Osteoblast (primary cell): Measurements from ENCODE around the gene ZNF212. TPM values are rescaled to one million over a fixed set of nuclear protein-coding genes. Genes with fewer than 3 reads are reported as not detected.
"Not testable (repeated sequence)": the region's sequence is repeated elsewhere in the genome, so short reads cannot be mapped to it uniquely, and the experiment has no call there.

Experiments
- DNase-seq: peaks from one replicate; pipeline ENCODE4 v3.0.0; 2011; ENCODE audit warnings: low spot score, mixed read lengths; ENCODE audit not compliant: insufficient read length; ENCODE audit errors: missing footprints
- H2AFZ ChIP-seq: 2 replicates; pipeline ENCODE4 v1.6.0; 2011; ENCODE audit warnings: mild to moderate bottlenecking, low read length
- H3K27ac ChIP-seq: 2 replicates; pipeline ENCODE4 v1.5.1; 2011; ENCODE audit warnings: mild to moderate bottlenecking, low read depth, low read length, moderate library complexity
- H3K27me3 ChIP-seq: 2 replicates; pipeline ENCODE4 v1.6.0; 2012; ENCODE audit warnings: mild to moderate bottlenecking, control low read depth, inconsistent platforms, low read length, moderate library complexity; ENCODE audit not compliant: insufficient read depth
- H3K36me3 ChIP-seq: 2 replicates; pipeline ENCODE4 v1.5.1; 2011; ENCODE audit warnings: mild to moderate bottlenecking, low read length, control low read depth, moderate library complexity; ENCODE audit not compliant: insufficient read depth
- H3K4me1 ChIP-seq: 2 replicates; pipeline ENCODE4 v1.5.1; 2011; ENCODE audit warnings: mild to moderate bottlenecking, low read length, control low read depth, moderate library complexity; ENCODE audit not compliant: insufficient read depth
- H3K4me2 ChIP-seq: 2 replicates; pipeline ENCODE4 v1.6.0; 2011; ENCODE audit warnings: mild to moderate bottlenecking, low read length; ENCODE audit not compliant: insufficient read depth
- H3K4me3 ChIP-seq: fragments of 200-600 bp; sonication (generic); 3 replicates; pipeline ENCODE4 v1.5.1; 2012; ENCODE audit warnings: mild to moderate bottlenecking, low read length, inconsistent platforms; ENCODE audit not compliant: insufficient read depth
- H3K79me2 ChIP-seq: 2 replicates; pipeline ENCODE4 v1.6.0; 2012; ENCODE audit warnings: mild to moderate bottlenecking, low read length, control low read depth, inconsistent platforms; ENCODE audit not compliant: insufficient read depth
- H3K9me3 ChIP-seq: 2 replicates; pipeline ENCODE4 v1.5.1; 2011; ENCODE audit warnings: low read depth, low read length, control low read depth
- H4K20me1 ChIP-seq: 2 replicates; pipeline ENCODE4 v1.6.0; 2012; ENCODE audit warnings: mild to moderate bottlenecking, low read length, control low read depth; ENCODE audit not compliant: insufficient read depth
- CTCF ChIP-seq: IDR thresholded peaks from 2 replicates; pipeline ENCODE4 v1.5.1; 2011; ENCODE audit warnings: mild to moderate bottlenecking, low read depth, low read length, moderate library complexity; ENCODE audit errors: extremely low read depth
- total RNA-seq: library from RNA; depleted of rRNA; stranded (reverse); fragments of >200 nt; gene quantifications from 2 replicates; pipeline ENCODE4 v1.2.3, GENCODE V29; 2012

ZNF212 gene
- total RNA-seq, 1 donor = 9.0 TPM

GRCh38 chr7:149245244-149245643 lies 5.8 kb downstream of the ZNF212 start:
- peak; percentile 4 for DNase-seq
- Histone ChIP-seq H3K9me3 (no peaks in the 10 kb centered on the region), H3K4me3 (no peak overlapping the region), H3K27ac (no peak overlapping the region), H3K79me2 (peaks cover 77% of the 10 kb centered on the region), H4K20me1 (peaks cover 15% of the 10 kb centered on the region), H3K4me1 (peaks cover 14% of the 10 kb centered on the region), H2AFZ (no peak overlapping the region), H3K4me2 (no peak overlapping the region), H3K27me3 (no peaks in the 10 kb centered on the region), H3K36me3 (peaks cover 4% of the 10 kb centered on the region)
- no peak for TF ChIP-seq CTCF

- H3K27ac ChIP-seq = no peak overlapping the region
- no peak overlapping the region for H3K4me2 ChIP-seq
- peaks cover 7% of the 10 kb centered on the region for H3K36me3 ChIP-seq
- peaks cover 72% of the 10 kb centered on the region for H3K79me2 ChIP-seq
- no peaks in the 10 kb centered on the region for H3K9me3 ChIP-seq
- TF ChIP-seq CTCF = no peak
- H3K4me3 ChIP-seq = no peak overlapping the region
- DNase-seq = no peak
- H3K4me1 ChIP-seq = peaks cover 9% of the 10 kb centered on the region
- no peaks in the 10 kb centered on the region for H3K27me3 ChIP-seq
- no peak overlapping the region for H2AFZ ChIP-seq
- H4K20me1 ChIP-seq = peaks cover 15% of the 10 kb centered on the region
These were observed 6.3 kb downstream of the ZNF212 start for GRCh38 chr7:149245744-149246143.

- H2AFZ ChIP-seq = no peak overlapping the region
- H3K4me1 ChIP-seq = peaks cover 7% of the 10 kb centered on the region
- no peaks in the 10 kb centered on the region for H3K27me3 ChIP-seq
- TF ChIP-seq CTCF = no peak
- peaks cover 46% of the 10 kb centered on the region for H3K79me2 ChIP-seq
- no peaks in the 10 kb centered on the region for H3K9me3 ChIP-seq
- DNase-seq = peak; percentile 11
- H3K4me3 ChIP-seq = no peak overlapping the region
- no peak overlapping the region for H3K4me2 ChIP-seq
- peaks cover 25% of the 10 kb centered on the region for H3K36me3 ChIP-seq
- peaks cover 9% of the 10 kb centered on the region for H4K20me1 ChIP-seq
- H3K27ac ChIP-seq = no peak overlapping the region
These were observed 9.3 kb downstream of the ZNF212 start for GRCh38 chr7:149248777-149249176.

GRCh38 chr7:149250151-149250550 lies 10.7 kb downstream of the ZNF212 start:
- H3K27me3 ChIP-seq, H3K4me1 ChIP-seq, H3K9me3 ChIP-seq, H3K4me3 ChIP-seq, H4K20me1 ChIP-seq, H2AFZ ChIP-seq, H3K4me2 ChIP-seq, H3K27ac ChIP-seq: not testable (repeated sequence)
- Histone ChIP-seq H3K79me2 (peaks cover 37% of the 10 kb centered on the region), H3K36me3 (peaks cover 37% of the 10 kb centered on the region)
- DNase-seq = peak; percentile 21

GRCh38 chr7:149251518-149251917 lies 12.1 kb downstream of the ZNF212 start:
- not testable (repeated sequence) for H3K27me3 ChIP-seq, H3K9me3 ChIP-seq, H3K4me1 ChIP-seq, DNase-seq, H3K4me2 ChIP-seq, H3K27ac ChIP-seq, H2AFZ ChIP-seq, H3K4me3 ChIP-seq, H4K20me1 ChIP-seq
- H3K36me3 ChIP-seq = peaks cover 37% of the 10 kb centered on the region
- H3K79me2 ChIP-seq = peaks cover 23% of the 10 kb centered on the region
